ENCODE measurements around the gene PPP1R12C.

DNA sequence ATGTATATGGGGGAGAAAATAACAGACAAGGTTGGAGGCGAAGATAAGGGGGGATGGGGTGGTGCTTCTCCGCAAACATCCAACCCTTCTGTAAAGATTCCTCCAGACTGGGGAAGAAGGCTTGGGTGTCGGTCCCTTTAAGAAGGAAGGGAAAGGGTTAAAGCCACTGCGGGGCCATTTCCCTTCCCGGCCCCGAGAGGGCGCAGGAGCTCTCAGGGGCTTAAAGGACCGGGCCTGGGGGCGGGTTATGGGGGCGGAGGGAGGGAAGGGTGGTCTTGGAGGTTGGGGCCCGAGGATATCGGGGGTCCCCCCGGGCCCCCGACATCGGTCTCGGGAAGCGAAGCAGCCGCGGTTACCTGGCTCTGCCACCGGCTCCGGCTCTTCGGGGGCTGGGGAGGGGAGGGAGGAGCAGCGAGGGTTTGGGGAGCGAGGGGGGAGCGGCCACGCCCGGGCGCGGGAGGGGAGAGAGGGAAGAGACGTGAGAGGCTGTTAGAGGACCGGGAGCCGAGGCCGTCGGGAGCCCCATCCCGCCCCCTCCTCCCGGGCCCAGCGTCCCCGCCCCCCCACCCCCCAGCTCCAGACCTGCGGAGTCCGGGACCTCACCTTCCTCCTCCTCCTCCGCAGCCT lies 28.8 kb upstream of the PPP1R12C start:
- TF ChIP-seq, protein P1, sequence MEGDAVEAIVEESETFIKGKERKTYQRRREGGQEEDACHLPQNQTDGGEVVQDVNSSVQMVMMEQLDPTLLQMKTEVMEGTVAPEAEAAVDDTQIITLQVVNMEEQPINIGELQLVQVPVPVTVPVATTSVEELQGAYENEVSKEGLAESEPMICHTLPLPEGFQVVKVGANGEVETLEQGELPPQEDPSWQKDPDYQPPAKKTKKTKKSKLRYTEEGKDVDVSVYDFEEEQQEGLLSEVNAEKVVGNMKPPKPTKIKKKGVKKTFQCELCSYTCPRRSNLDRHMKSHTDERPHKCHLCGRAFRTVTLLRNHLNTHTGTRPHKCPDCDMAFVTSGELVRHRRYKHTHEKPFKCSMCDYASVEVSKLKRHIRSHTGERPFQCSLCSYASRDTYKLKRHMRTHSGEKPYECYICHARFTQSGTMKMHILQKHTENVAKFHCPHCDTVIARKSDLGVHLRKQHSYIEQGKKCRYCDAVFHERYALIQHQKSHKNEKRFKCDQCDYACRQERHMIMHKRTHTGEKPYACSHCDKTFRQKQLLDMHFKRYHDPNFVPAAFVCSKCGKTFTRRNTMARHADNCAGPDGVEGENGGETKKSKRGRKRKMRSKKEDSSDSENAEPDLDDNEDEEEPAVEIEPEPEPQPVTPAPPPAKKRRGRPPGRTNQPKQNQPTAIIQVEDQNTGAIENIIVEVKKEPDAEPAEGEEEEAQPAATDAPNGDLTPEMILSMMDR (conservative IDR thresholded peaks at IDR 0.05; ENCODE audit: low read length) = peak; percentile 83
- TF ChIP-seq EZH2phosphoT487 (IDR thresholded peaks at IDR 0.05; ENCODE audit: borderline replicate concordance) = no peak

Data from Loucy (cell line).